Upper lobe of left lung (tissue), 4 donors: ENCODE results near the gene NRDE2.

Experiments used
- EP300 ChIP-seq, 4 donors: sonication (generic); formaldehyde crosslinking; IDR thresholded peaks; one replicate each; pipeline ENCODE4 v1.5.1; 2017; ENCODE audit warnings: antibody characterized with exemption in 4 of 4, control low read depth in 2 of 4
- POLR2A ChIP-seq, 4 donors: fragments of 450-650 bp; IDR thresholded peaks; one replicate each; pipeline ENCODE4 v1.5.1; 2016 to 2017; ENCODE audit warnings: antibody characterized with exemption in 4 of 4, mild to moderate bottlenecking in 2 of 4
- POLR2AphosphoS5 ChIP-seq, 2 donors: sonication (generic); formaldehyde crosslinking; IDR thresholded peaks; one replicate each; pipeline ENCODE4 v1.5.1; 2017; ENCODE audit warnings: antibody characterized with exemption in 2 of 2
- TF ChIP-seq, protein P1 (sequence below), 6 experiments: fragments of 450-650 bp in 4 of 6; fragments of 200-600 bp in 2 of 6; sonication (generic) in 2 of 6; IDR thresholded peaks; one replicate each; pipeline ENCODE4 v1.5.1; 2016 to 2019; ENCODE audit warnings: antibody characterized with exemption in 6 of 6

DNA sequence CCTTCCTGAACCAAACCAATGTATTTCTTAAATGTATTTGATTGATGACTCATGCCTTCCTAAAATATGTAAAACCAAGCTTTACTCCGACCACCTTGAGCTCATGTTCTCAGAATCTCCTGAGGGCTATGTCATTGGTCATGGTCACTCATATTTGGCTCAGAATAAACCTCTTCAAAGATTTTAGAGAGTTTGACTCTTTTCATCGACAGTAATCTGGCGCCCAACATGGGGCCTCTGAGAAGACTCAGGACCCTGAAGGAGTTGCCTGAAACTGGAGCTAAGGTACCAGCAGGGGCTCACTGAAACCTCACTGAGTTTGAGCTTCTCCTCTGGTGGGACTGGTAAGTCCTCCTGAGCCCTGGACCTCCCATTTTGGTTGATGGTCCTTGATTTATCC is 92.6 kb downstream of the NRDE2 start:
- TF ChIP-seq, protein P1, sequence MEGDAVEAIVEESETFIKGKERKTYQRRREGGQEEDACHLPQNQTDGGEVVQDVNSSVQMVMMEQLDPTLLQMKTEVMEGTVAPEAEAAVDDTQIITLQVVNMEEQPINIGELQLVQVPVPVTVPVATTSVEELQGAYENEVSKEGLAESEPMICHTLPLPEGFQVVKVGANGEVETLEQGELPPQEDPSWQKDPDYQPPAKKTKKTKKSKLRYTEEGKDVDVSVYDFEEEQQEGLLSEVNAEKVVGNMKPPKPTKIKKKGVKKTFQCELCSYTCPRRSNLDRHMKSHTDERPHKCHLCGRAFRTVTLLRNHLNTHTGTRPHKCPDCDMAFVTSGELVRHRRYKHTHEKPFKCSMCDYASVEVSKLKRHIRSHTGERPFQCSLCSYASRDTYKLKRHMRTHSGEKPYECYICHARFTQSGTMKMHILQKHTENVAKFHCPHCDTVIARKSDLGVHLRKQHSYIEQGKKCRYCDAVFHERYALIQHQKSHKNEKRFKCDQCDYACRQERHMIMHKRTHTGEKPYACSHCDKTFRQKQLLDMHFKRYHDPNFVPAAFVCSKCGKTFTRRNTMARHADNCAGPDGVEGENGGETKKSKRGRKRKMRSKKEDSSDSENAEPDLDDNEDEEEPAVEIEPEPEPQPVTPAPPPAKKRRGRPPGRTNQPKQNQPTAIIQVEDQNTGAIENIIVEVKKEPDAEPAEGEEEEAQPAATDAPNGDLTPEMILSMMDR (IDR thresholded peaks at IDR 0.05): no peak
- TF ChIP-seq EP300 (IDR thresholded peaks at IDR 0.05): no peak
- TF ChIP-seq POLR2AphosphoS5 (IDR thresholded peaks at IDR 0.05): no peak
- TF ChIP-seq POLR2A (IDR thresholded peaks at IDR 0.05): no peak
